Erythroblast (primary cell): Measurements from ENCODE around the gene RBBP7.

Experiments
- GATA1 ChIP-seq: IDR thresholded peaks from 2 replicates; pipeline ENCODE4 v1.6.1; 2011; ENCODE audit warnings: low read depth, mild to moderate bottlenecking, control low read depth, low read length, moderate library complexity
- POLR2A ChIP-seq: IDR thresholded peaks from 2 replicates; pipeline ENCODE4 v1.6.1; 2011; ENCODE audit warnings: mild to moderate bottlenecking, low read length

DNA sequence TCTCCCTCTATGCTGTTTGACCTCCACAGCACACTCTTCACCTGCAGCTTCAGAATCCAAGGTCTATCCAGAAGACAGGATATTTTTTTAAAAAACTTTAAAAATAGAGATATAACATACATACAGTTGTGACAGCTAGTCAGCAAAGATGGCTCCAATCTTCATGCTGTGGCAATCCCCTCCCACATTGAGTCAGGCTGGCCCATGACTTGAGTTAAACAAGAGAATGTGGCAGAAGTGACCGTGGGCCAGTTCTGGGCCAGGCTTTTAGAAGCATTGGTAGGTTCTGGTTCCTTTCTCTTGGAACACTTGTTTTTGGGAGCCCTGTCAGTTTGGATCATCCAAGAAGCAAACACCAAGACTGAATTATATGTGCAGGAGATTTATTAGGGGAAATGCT is 40.2 kb upstream of the RBBP7 start:
- TF ChIP-seq POLR2A = no peak
- no peak for TF ChIP-seq GATA1
